ENCODE data around the gene ADAM12. TPM values are rescaled to one million over a fixed set of nuclear protein-coding genes. Genes with fewer than 3 reads are reported as not detected.

The ADAM12 gene
- total RNA-seq, 1 donor from 2014 or later: not detected

GRCh38 chr10:126130271-126130710 is 258.0 kb downstream of the ADAM12 start:
- H3K27ac ChIP-seq: no peak overlapping the region
- peak in 1 of 2 donors; percentile 62 for DNase-seq (ENCODE audit: low spot score in 2 of 2)
- no peak overlapping the region for H3K4me3 ChIP-seq
- no peaks in the 10 kb centered on the region for H3K4me1 ChIP-seq
- no peaks in the 10 kb centered on the region for H3K36me3 ChIP-seq
- no peaks in the 10 kb centered on the region for H3K27me3 ChIP-seq
- TF ChIP-seq, protein P1, sequence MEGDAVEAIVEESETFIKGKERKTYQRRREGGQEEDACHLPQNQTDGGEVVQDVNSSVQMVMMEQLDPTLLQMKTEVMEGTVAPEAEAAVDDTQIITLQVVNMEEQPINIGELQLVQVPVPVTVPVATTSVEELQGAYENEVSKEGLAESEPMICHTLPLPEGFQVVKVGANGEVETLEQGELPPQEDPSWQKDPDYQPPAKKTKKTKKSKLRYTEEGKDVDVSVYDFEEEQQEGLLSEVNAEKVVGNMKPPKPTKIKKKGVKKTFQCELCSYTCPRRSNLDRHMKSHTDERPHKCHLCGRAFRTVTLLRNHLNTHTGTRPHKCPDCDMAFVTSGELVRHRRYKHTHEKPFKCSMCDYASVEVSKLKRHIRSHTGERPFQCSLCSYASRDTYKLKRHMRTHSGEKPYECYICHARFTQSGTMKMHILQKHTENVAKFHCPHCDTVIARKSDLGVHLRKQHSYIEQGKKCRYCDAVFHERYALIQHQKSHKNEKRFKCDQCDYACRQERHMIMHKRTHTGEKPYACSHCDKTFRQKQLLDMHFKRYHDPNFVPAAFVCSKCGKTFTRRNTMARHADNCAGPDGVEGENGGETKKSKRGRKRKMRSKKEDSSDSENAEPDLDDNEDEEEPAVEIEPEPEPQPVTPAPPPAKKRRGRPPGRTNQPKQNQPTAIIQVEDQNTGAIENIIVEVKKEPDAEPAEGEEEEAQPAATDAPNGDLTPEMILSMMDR (IDR thresholded peaks at IDR 0.05): no peak
- intact Hi-C loops (cut with DNase I): no loop called here
- no peaks in the 10 kb centered on the region for H3K9me3 ChIP-seq

DNA sequence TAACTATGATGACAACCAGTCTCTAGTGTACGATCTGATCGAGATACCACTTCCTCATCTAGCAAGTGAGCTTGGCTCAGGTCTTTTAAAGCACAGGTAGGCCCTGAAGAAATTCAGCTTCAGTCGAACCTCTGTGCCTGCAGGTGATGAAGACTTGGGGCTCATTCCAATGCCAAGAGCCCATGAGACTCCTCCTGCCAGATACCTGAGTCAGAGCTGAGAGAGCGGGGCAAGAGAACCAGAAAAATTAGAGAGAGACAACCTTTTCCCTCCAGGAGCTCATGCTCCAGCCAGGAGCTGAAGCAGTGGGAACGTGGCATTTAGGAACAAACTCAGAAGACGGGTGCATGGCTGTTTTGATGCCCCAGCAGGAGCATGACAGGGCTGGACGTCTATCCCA is 259.3 kb downstream of the ADAM12 start:
- no peaks in the 10 kb centered on the region for H3K27me3 ChIP-seq
- intact Hi-C loops (cut with DNase I): no loop called here
- DNase-seq (ENCODE audit: low spot score in 2 of 2): peak in 1 of 2 donors; percentile 41
- TF ChIP-seq, protein P1 (IDR thresholded peaks at IDR 0.05): no peak
- no peaks in the 10 kb centered on the region for H3K36me3 ChIP-seq
- no peak overlapping the region for H3K27ac ChIP-seq
- no peak overlapping the region for H3K4me3 ChIP-seq
- no peaks in the 10 kb centered on the region for H3K4me1 ChIP-seq
- H3K9me3 ChIP-seq: no peaks in the 10 kb centered on the region

DNA sequence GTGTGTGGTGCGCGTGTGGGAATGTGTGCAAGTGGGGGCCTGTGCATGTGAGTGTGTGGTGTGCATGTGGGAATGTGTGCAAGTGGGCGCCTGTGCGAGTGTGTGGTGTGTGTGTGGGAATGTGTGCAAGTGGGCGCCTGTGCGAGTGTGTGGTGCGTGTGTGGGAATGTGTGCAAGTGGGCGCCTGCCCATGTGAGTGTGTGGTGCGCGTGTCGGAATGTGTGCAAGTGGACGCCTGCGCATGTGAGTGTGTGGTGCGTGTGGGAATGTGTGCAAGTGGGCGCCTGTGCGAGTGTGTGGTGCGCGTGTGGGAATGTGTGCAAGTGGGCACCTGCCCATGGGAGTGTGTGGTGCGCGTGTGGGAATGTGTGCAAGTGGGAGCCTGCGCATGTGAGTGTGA is 259.7 kb downstream of the ADAM12 start:
- Histone ChIP-seq H3K27me3 (no peaks in the 10 kb centered on the region), H3K4me1 (no peaks in the 10 kb centered on the region), H3K9me3 (no peaks in the 10 kb centered on the region), H3K36me3 (no peaks in the 10 kb centered on the region), H3K27ac (no peak overlapping the region), H3K4me3 (no peak overlapping the region)
- peak in 1 of 2 donors; percentile 55 for DNase-seq (ENCODE audit: low spot score in 2 of 2)
- intact Hi-C loops (cut with DNase I): no loop called here
- TF ChIP-seq, protein P1 (IDR thresholded peaks at IDR 0.05): no peak

- H3K27ac ChIP-seq: no peak overlapping the region
- H3K27me3 ChIP-seq: no peaks in the 10 kb centered on the region
- no peaks in the 10 kb centered on the region for H3K36me3 ChIP-seq
- no peaks in the 10 kb centered on the region for H3K9me3 ChIP-seq
- TF ChIP-seq, protein P1 (IDR thresholded peaks at IDR 0.05): no peak
- no peaks in the 10 kb centered on the region for H3K4me1 ChIP-seq
- peak in 1 of 2 donors; percentile 41 for DNase-seq (ENCODE audit: low spot score in 2 of 2)
- intact Hi-C loops (cut with DNase I): no loop called here
- no peak overlapping the region for H3K4me3 ChIP-seq
These were observed 260.7 kb downstream of the ADAM12 start for GRCh38 chr10:126127481-126128029.

DNA sequence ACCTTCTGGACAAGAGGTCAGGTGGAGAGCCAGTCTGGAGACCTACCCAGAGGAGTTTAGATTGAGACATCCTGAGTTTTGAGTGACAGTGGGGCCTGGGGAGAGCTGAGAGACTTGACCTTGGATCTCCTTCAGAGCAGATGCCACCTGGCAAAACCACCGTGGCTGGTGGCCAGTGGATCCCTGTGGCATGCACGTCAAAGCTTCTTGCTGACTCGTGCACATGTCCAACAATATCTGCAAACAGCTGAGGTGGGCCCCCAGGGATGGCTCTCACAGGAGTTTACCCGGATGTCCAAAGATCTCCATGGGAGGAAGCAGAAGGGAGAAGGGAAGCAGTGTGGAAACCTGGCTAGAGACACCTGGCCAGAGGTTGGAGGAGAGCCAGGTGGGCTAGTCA is 261.4 kb downstream of the ADAM12 start:
- H3K9me3 ChIP-seq: no peaks in the 10 kb centered on the region
- intact Hi-C loops (cut with DNase I): no loop called here

More for the DNA sequence above, 261.4 kb downstream of the ADAM12 start:
- no peaks in the 10 kb centered on the region for H3K4me1 ChIP-seq
- H3K36me3 ChIP-seq: no peaks in the 10 kb centered on the region
- no peak overlapping the region for H3K4me3 ChIP-seq
- H3K27ac ChIP-seq: no peak overlapping the region
- DNase-seq (ENCODE audit: low spot score in 2 of 2): no peak
- TF ChIP-seq, protein P1 (IDR thresholded peaks at IDR 0.05): no peak
- no peaks in the 10 kb centered on the region for H3K27me3 ChIP-seq

All from ascending aorta (tissue), 2 donors.